K562 (cell line): Measurements from ENCODE around the gene POLRMT. TPM values are rescaled to one million over a fixed set of nuclear protein-coding genes. Genes with fewer than 3 reads are reported as not detected.
A peak's percentile ranks its signal among the peaks of the same experiment; 100 is the strongest.

Source experiments
- CSDE1 ChIP-seq, 2 experiments: fragments of 450-650 bp; IDR thresholded peaks; 2 replicates each; pipeline ENCODE4 v1.6.1; 2016; ENCODE audit warnings: mild to moderate bottlenecking in 1 of 2
- CTBP1 ChIP-seq: fragments of 450-650 bp; IDR thresholded peaks from 2 replicates; pipeline ENCODE4 v1.6.1; 2016; ENCODE audit warnings: borderline replicate concordance
- EWSR1 ChIP-seq: fragments of 450-650 bp; IDR thresholded peaks from 2 replicates; pipeline ENCODE4 v1.6.1; 2018; ENCODE audit warnings: borderline replicate concordance, mild to moderate bottlenecking, low read depth, moderate library complexity; ENCODE audit not compliant: partially characterized antibody
- FOXP4 ChIP-seq: sonication (generic); formaldehyde crosslinking; IDR thresholded peaks from 2 replicates; pipeline ENCODE4 v1.8.0; 2022; ENCODE audit warnings: mild to moderate bottlenecking, missing genetic modification reagents, borderline replicate concordance
- GTF3C2 ChIP-seq: IDR thresholded peaks from 3 replicates; pipeline ENCODE4 v1.6.1; 2011; ENCODE audit warnings: borderline replicate concordance, mild to moderate bottlenecking, moderate library complexity; ENCODE audit not compliant: insufficient read length; ENCODE audit errors: extremely low read depth
- HBP1 ChIP-seq: fragments of 450-650 bp; formaldehyde crosslinking; IDR thresholded peaks from 2 replicates; pipeline ENCODE4 v1.4.0; 2022; ENCODE audit warnings: missing genetic modification characterization
- HIVEP1 ChIP-seq: fragments of 250-450 bp; sonication (Bioruptor Pico); IDR thresholded peaks from 2 replicates; pipeline ENCODE4 v1.4.0; 2020; ENCODE audit warnings: mild to moderate bottlenecking
- REST ChIP-seq, 2 experiments: fragments of 450-650 bp; formaldehyde crosslinking in 1 of 2; IDR thresholded peaks; 2 replicates each; pipeline versions ENCODE4 v1.4.0 to v1.6.1; 2014 to 2020; ENCODE audit warnings: mild to moderate bottlenecking in 2 of 2, borderline replicate concordance in 1 of 2, low read depth in 1 of 2
- RNF2 ChIP-seq: sonication (generic); IDR thresholded peaks from 2 replicates; pipeline ENCODE4 v1.6.1; 2016
- SREBF1 ChIP-seq: fragments of 150-350 bp; IDR thresholded peaks from 2 replicates; pipeline ENCODE4 v1.6.1; 2014; ENCODE audit warnings: antibody characterized with exemption, low read depth, low read length, borderline replicate concordance
- ZNF57 ChIP-seq: fragments of 450-650 bp; formaldehyde crosslinking; IDR thresholded peaks from 2 replicates; pipeline ENCODE4 v1.4.0; 2020; ENCODE audit warnings: mild to moderate bottlenecking, moderate library complexity
- ZNF584 ChIP-seq: fragments of 200-800 bp; sonication (Bioruptor generic); IDR thresholded peaks from 2 replicates; pipeline ENCODE4 v1.6.1; 2016; ENCODE audit warnings: low read depth, mild to moderate bottlenecking, missing genetic modification characterization, missing compliant biosample characterization
- polyA plus RNA-seq, 8 experiments: library from polyadenylated mRNA; depleted of rRNA in 4 of 8; stranded (reverse) in 5 of 8; unstranded in 3 of 8; fragments of >200 nt; fragmentation: Nextera tagmentation in 2 of 8; fragmentation: Illumina TruSeq in 1 of 8; extraction: Ambion mirVana in 2 of 8; extraction: Trizol in 1 of 8; gene quantifications; 2 replicates each; pipeline versions ENCODE4 v1.2.1 to v1.2.3, GENCODE V29; 2011 to 2014; ENCODE audit warnings: inconsistent platforms in 1 of 8, missing spikeins in 1 of 8
- total RNA-seq, 7 experiments: library from RNA; depleted of rRNA in 6 of 7; stranded (reverse); fragments of >200 nt in 6 of 7; fragmentation: Illumina TruSeq in 2 of 7; extraction: Trizol in 2 of 7; gene quantifications; 2 replicates each; pipeline versions ENCODE4 v1.2.1 to v1.2.3, GENCODE V29; 2011 to 2021; ENCODE audit warnings: low replicate concordance in 1 of 7

Gene POLRMT
- total and polyA plus RNA-seq, 9 of the 15 experiments (the other 6 are each of a cell fraction or from before 2014, with no cell fraction given), result 30.3 to 144 (median 68.0) TPM

DNA sequence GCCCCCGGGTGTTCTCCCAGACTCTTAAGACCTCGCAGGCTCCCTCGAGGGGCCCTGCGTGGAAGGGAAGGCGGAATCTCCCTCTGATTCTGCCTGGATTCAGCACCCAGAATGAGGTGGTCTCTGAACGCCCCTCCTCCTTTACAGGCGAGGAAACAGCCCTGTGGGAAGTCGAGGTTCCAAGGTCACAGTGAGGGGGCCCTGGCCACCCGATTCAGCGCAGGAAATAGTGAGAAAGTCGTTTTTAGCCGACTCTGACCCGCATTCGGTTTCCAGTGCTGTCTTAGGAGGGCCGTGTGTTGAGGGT lies 59.9 kb downstream of the POLRMT start (continued):
- TF ChIP-seq REST (IDR thresholded peaks at IDR 0.05; ENCODE audit: borderline replicate concordance) (no peak), REST (CRISPR knock-in tag; IDR thresholded peaks at IDR 0.05; ENCODE audit: low read depth) (0 out of 2 replicates have a peak, but pooled peaks have one; percentile 45), SREBF1 (no peak), HBP1 (CRISPR knock-in tag) (no peak), HIVEP1 (CRISPR knock-in tag) (no peak), CSDE1 (IDR thresholded peaks at IDR 0.05) (no peak), ZNF584 (no peak), EWSR1 (no peak), FOXP4 (no peak), ZNF57 (CRISPR knock-in tag) (no peak), CTBP1 (no peak), GTF3C2 (no peak), RNF2 (no peak)
